Medulla oblongata (tissue), 1 donor: ENCODE results near the gene MEGF6.

Source experiments
- DNase-seq: peaks from one replicate; pipeline ENCODE4 v3.0.0-alpha.2; 2015; ENCODE audit errors: extremely low spot score

Gene MEGF6

DNA sequence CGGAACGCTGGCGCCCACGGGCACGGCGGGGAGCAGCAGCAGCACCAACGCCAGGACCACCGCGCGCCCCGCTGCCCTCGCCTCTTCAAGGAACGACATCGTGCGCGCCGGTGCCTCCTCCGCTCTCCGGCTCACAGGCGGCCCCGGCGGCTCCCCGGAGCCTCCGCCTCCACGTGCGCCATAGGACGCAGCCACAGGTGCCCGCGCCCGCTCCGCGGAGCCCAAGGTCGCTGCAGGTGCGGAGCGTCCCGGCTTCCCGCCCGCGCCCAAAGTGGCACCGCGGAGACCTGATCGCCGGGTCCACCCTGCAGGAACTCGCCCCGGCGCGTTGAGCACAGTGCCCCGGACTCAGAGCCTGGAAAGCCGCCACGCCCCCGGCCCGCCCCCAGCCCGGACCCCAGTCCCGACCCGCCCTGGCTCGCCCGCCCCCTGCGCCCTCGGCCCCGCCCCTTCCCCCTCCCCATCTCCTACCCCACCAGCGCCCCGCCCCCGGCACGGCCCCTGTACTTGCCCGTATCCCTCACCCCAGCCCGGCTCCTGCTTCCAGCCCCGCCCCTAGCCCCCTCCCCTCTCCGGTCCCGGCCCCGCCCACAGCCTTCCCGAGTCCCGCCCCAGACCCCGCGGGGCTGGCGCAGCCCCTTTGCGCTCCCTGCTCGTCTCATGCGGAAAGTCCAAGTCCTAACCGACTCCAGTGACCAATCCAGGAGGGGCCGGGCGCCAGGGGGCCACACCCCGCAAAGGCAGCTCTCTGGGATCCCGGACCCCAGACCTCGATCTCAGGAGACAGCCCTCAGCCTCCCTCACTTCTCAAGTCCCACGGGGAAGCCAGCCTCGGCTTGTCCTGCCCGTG, at the start of gene MEGF6:
TSS of gene MEGF6 (minus strand) at position 339 of the 850 bp plus-strand sequence. CDS start at position 99, 240 bp downstream.
- no peak for DNase-seq

- DNase-seq: no peak
Observed at GRCh38 chr1:3660704-3661103, 49.4 kb upstream of the MEGF6 start.

DNA sequence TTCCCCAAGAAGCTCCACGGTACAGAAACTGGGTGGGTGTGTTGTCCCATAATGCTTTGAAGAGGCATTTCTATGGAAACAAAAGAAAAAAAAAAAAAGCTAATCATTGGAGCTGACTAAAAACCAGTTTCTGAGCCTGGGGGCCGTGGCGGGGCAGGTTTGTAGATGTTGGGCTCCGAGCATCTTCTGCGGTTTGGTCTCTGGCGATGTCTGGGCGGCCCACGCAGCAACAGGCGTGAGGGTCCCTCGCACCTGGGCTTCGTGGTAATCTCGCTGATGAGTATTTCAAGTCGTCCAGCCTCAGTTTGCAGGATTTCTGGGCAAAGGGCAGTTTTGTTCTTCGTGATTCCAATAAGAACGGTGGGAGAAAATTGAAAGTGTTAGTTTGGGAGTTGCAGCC, 47.8 kb upstream of the MEGF6 start:
- no peak for DNase-seq

GRCh38 chr1:3658231-3658615, 46.9 kb upstream of the MEGF6 start:
- DNase-seq: no peak

DNA sequence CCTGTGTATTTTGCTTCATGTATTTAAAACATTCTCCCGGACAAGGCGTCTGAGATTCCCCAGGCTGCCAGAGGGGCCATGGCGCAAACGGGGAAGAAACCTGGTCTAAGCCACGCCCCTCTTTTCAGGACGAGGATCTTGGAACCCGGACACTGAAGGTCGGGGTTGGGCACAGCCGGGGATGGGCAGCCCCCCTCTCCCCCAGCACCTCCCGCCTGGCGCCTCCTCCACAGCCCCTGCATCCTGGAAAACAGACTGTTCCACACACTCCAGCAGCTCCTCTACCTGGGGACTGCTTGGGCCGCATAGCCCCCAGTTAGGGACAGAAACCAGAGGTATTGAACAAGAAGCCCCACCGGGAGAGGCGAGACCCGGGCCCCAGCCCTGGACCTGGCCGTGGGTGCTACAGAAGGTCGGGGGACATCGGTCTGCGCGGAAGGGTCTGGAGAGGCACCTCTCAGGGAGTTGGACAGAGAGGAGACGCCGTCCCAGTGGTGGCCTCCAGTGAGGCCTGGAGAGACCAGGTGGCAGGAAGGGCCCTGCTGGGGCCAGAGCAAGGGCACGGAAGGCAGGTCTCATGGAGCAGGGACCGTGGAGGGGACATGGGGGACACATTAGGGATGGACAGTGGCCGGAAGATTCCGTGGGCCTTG, 46.4 kb upstream of the MEGF6 start:
- no peak for DNase-seq

DNA sequence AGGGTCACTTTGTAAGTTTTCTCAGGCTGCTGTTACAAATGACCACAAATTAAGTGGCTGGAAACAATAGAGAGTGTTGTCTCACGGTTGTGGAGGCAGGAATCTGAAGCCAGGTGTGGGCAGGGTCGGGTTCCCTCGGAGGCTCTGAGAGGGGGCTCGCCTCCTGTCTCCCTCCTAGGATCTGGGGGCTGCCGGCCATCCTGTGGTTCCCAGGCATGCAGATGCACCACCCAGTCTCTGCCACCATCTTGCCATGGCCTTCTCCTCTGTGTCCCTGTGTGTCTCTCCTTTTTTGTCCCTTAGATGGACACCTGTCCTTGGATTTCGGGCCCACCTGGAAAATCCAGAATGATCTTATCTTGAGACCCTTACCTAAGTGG, 45.8 kb upstream of the MEGF6 start:
- no peak for DNase-seq

- DNase-seq: no peak
Observed at GRCh38 chr1:3656450-3657095, 45.3 kb upstream of the MEGF6 start.

- DNase-seq: no peak
Observed at GRCh38 chr1:3654549-3655281, 43.4 kb upstream of the MEGF6 start.

DNA sequence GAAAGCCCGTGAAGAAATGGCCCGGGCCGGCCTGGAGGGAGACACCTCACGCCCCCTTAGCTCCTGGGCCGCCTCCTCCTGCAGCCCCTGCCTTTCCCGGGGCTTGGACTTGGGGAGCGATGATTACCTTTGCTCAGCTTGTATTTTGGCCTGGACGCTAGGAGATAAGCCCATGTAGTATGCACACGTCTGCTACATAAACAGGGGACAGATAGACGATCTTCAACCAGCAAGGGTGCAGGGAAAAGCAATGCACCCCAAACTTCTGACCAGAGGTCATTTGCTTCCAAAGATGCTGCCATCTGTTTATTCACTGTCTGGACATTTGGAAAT, 41.9 kb upstream of the MEGF6 start:
- DNase-seq: no peak

- no peak for DNase-seq
Observed at GRCh38 chr1:3652548-3653285, 41.4 kb upstream of the MEGF6 start.

DNA sequence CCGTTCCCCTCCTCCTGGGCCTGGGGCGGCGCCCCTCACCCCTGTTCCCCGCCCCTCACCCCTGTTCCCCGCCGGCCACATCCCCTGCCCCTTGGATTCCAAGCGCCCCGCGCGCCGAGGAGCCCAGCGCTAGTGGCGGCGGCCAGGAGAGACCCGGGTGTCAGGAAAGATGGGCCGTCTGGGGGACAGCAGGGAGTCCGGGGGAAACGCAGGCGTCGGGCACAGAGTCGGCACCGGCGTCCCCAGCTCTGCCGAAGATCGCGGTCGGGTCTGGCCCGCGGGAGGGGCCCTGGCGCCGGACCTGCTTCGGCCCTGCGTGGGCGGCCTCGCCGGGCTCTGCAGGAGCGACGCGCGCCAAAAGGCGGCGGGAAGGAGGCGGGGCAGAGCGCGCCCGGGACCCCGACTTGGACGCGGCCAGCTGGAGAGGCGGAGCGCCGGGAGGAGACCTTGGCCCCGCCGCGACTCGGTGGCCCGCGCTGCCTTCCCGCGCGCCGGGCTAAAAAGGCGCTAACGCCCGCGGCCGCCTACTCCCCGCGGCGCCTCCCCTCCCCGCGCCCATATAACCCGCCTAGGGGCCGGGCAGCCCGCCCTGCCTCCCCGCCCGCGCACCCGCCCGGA, 40.7 kb upstream of the MEGF6 start, which contains the start of gene TP73:
TSS of gene TP73 (plus strand) at position 587 of the 618 bp plus-strand sequence. CDS start 29,850 bp downstream, outside the sequence.
- no peak for DNase-seq

GRCh38 chr1:3651026-3651929, 40.0 kb upstream of the MEGF6 start:
- DNase-seq: no peak

- DNase-seq: no peak
Observed at GRCh38 chr1:3650248-3651025, 39.1 kb upstream of the MEGF6 start.

- DNase-seq: peak; percentile 93
Observed at GRCh38 chr1:3649342-3650247, 38.3 kb upstream of the MEGF6 start, which contains the start of gene WRAP73. Gene WRAP73, minus strand, starts transcription at chr1:3650103. Its CDS starts 104 bp downstream, at chr1:3649999.

DNA sequence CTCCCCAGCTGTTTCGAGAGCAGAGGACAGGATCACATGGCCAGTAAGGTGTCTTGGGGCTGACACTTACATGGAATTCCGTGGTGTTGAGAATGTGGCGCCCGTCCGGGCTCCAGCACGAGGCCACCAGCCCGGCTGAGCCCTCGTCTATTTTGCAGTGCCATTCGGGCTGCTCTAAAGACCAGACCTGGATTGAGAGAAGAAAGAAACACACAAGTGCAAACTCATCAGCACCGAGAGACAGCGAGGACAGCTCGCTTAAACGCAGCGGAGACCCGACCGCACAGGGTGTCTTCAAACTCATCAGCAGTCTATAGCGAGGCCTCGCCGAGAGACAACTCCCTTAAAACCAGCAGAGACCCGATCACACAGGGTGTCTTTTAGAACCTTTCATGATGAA, 35.3 kb upstream of the MEGF6 start:
- DNase-seq: no peak

- DNase-seq: no peak
Observed at GRCh38 chr1:3645666-3646355, 34.5 kb upstream of the MEGF6 start.

DNA sequence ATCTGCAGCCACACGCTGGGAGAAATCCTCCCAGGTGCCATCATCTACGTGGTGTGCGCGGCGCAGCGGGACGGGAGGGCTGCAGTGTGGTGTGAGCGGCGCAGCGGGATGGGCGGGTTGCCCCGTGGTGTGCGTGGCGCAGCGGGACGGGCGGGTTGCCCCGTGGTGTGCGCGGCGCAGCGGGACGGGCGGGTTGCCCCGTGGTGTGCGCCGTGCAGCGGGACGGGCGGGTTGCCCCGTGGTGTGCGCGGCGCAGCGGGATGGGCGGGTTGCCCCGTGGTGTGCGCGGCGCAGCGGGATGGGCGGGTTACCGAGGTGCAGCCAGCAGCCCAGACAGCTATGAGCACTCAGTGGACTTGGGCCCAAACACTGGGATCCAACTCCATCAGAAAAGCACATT, 33.9 kb upstream of the MEGF6 start:
- no peak for DNase-seq
